OCI-LY3 (cell line): ENCODE data around the gene TRIM54.

Experiments used
- CTCF ChIP-seq: fragments of 200-600, 300-600 bp; sonication (generic); IDR thresholded peaks from 2 replicates; pipeline ENCODE4 v1.5.1; 2014; ENCODE audit warnings: antibody characterized with exemption, low read length, low read depth
- EZH2phosphoT487 ChIP-seq: fragments of 200-600 bp; shearing (Covaris generic); IDR thresholded peaks from 2 replicates; pipeline ENCODE4 v1.6.1; 2018; ENCODE audit warnings: antibody characterized with exemption, mixed run types, low read depth

DNA sequence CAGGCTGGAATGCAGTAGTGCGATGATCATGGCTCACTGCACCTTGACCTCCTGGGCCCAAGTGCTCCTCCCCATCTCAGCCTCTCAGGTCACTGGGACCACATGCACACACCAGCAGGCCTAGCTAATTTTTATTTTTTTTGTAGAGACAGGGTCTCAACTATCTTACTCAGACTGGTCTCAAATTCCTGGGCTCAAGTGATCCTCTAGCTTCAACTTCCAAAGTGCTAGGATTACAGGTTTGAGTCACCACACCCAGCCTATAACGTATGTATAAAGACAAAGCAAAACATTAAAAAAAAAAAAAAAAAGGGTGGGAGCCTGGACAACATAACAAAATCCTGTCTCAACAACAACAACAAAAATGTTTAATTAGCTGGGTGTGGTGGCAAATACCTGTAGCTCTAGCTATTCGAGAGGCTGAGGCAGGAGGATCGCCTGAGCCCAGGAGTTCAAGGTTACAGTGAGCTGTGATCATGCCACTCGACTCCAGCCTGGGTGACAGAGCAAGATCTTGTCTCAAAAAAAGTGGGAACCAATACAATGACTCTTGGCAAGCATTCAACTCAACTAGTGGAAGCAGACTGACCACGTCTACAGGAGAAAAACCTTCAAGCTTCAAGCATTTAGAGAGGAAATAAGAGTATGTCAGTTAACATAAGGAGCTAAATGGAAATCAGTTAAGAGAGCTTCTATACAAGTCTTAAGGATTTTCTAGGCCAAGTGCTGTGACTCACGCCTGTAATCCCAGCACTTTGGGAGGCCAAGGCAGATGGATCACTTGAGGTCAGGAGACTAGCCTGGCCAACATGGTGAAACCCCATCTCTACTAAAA lies 71.8 kb downstream of the TRIM54 start:
- TF ChIP-seq CTCF: no peak
- TF ChIP-seq EZH2phosphoT487: no peak
